WTC11 (cell line): Measurements from ENCODE around the gene HNRNPUL2. TPM values are rescaled to one million over a fixed set of nuclear protein-coding genes. Genes with fewer than 3 reads are reported as not detected.

Experiments
- ATAC-seq: fragments of 200-7000 bp; cut with Tn5 transposase; 2 replicates; pipeline ENCODE4 v1.10.0; 2021; ENCODE audit warnings: mild to moderate bottlenecking, moderate library complexity
- CTCF ChIA-PET: fragments of 300-600 bp; sonication (Branson Sonifier 250); formaldehyde crosslinking; loops from one replicate; lab custom pipeline; 2021; ENCODE audit warnings: antibody characterized with exemption; lab: Charles Lee
- POLR2A ChIA-PET: fragments of 350-600 bp; sonication (Branson Sonifier 250); formaldehyde crosslinking; loops from one replicate; lab custom pipeline; 2021; ENCODE audit warnings: antibody characterized with exemption; lab: Charles Lee
- DNase-seq: peaks from one replicate; pipeline ENCODE4 v3.0.0; 2021; ENCODE audit warnings: low spot score
- H3K27ac Mint-ChIP-seq: 2 replicates; pipeline ENCODE4 v1.8.0; 2021; ENCODE audit warnings: mixed read lengths
- H3K27me3 Mint-ChIP-seq: 2 replicates; pipeline ENCODE4 v1.8.0; 2021; ENCODE audit warnings: low read depth, mild to moderate bottlenecking, moderate library complexity, mixed read lengths
- H3K36me3 Mint-ChIP-seq: 2 replicates; pipeline ENCODE4 v1.8.0; 2021; ENCODE audit warnings: mixed read lengths
- H3K4me1 Mint-ChIP-seq: 2 replicates; pipeline ENCODE4 v1.8.0; 2022; ENCODE audit warnings: mixed read lengths
- H3K4me3 Mint-ChIP-seq: 2 replicates; pipeline ENCODE4 v1.8.0; 2021; ENCODE audit warnings: mild to moderate bottlenecking, moderate library complexity, mixed read lengths
- H3K9me3 Mint-ChIP-seq: 2 replicates; pipeline ENCODE4 v1.8.0; 2021; ENCODE audit warnings: mixed read lengths
- ATF1 ChIP-seq: sonication (generic); formaldehyde crosslinking; IDR thresholded peaks from 2 replicates; pipeline ENCODE4 v1.8.1; 2023; ENCODE audit warnings: mild to moderate bottlenecking, moderate library complexity, missing genetic modification reagents
- ATF3 ChIP-seq: sonication (generic); formaldehyde crosslinking; conservative IDR thresholded peaks from 2 replicates; pipeline ENCODE4 v1.8.1; 2022; ENCODE audit warnings: mild to moderate bottlenecking, missing genetic modification reagents
- ATF6 ChIP-seq: sonication (generic); formaldehyde crosslinking; IDR thresholded peaks from 2 replicates; pipeline ENCODE4 v1.8.1; 2023; ENCODE audit warnings: mild to moderate bottlenecking, missing genetic modification reagents
- CBFB ChIP-seq: sonication (generic); formaldehyde crosslinking; IDR thresholded peaks from 2 replicates; pipeline ENCODE4 v1.8.1; 2022; ENCODE audit warnings: mild to moderate bottlenecking, low read depth, missing genetic modification reagents
- CREB1 ChIP-seq: sonication (generic); formaldehyde crosslinking; IDR thresholded peaks from 2 replicates; pipeline ENCODE4 v1.8.0; 2023; ENCODE audit warnings: mild to moderate bottlenecking, missing genetic modification reagents
- MYBL2 ChIP-seq: sonication (generic); formaldehyde crosslinking; IDR thresholded peaks from 2 replicates; pipeline ENCODE4 v1.8.1; 2023; ENCODE audit warnings: mild to moderate bottlenecking, moderate library complexity, missing genetic modification reagents
- NFE2L1 ChIP-seq: sonication (generic); formaldehyde crosslinking; IDR thresholded peaks from 2 replicates; pipeline ENCODE4 v1.8.1; 2023; ENCODE audit warnings: missing genetic modification reagents
- NR3C1 ChIP-seq: sonication (generic); formaldehyde crosslinking; conservative IDR thresholded peaks from 2 replicates; pipeline ENCODE4 v1.8.1; 2023; ENCODE audit warnings: low read depth, mild to moderate bottlenecking, missing genetic modification reagents
- ZNF121 ChIP-seq: sonication (generic); formaldehyde crosslinking; IDR thresholded peaks from 2 replicates; pipeline ENCODE4 v1.8.0; 2023; ENCODE audit warnings: missing genetic modification reagents
- ZNF232 ChIP-seq: sonication (generic); formaldehyde crosslinking; IDR thresholded peaks from 2 replicates; pipeline ENCODE4 v1.8.0; 2022; ENCODE audit warnings: mild to moderate bottlenecking, missing genetic modification reagents
- total RNA-seq: library from RNA; stranded (reverse); gene quantifications from 3 replicates; pipeline ENCODE4 v1.2.3, GENCODE V29; 2021
- TF ChIP-seq, protein P1 (sequence below): sonication (generic); formaldehyde crosslinking; IDR thresholded peaks from 2 replicates; pipeline ENCODE4 v1.8.0; 2023; ENCODE audit warnings: mild to moderate bottlenecking, missing genetic modification reagents
- TF ChIP-seq, protein P2 (sequence below): sonication (generic); formaldehyde crosslinking; IDR thresholded peaks from 2 replicates; pipeline ENCODE4 v1.8.1; 2022; ENCODE audit warnings: mild to moderate bottlenecking, moderate library complexity, missing genetic modification reagents
- TF ChIP-seq, protein P3 (sequence below): fragments of 250-450 bp; sonication (Bioruptor Pico); conservative IDR thresholded peaks from 2 replicates; pipeline ENCODE4 v1.9.0; 2021; ENCODE audit warnings: mild to moderate bottlenecking
- TF ChIP-seq, protein P4 (sequence below): sonication (generic); formaldehyde crosslinking; IDR thresholded peaks from 2 replicates; pipeline ENCODE4 v1.8.1; 2023; ENCODE audit warnings: mild to moderate bottlenecking, missing genetic modification reagents
- TF ChIP-seq, protein P5 (sequence below): sonication (generic); formaldehyde crosslinking; IDR thresholded peaks from 2 replicates; pipeline ENCODE4 v1.8.1; 2022; ENCODE audit warnings: low read depth, mild to moderate bottlenecking, moderate library complexity, missing genetic modification reagents, borderline replicate concordance
- TF ChIP-seq, protein P6 (sequence below): sonication (generic); formaldehyde crosslinking; IDR thresholded peaks from 2 replicates; pipeline ENCODE4 v1.8.1; 2023; ENCODE audit warnings: mild to moderate bottlenecking, missing genetic modification reagents, moderate library complexity
- TF ChIP-seq, protein P7 (sequence below): sonication (generic); formaldehyde crosslinking; IDR thresholded peaks from 2 replicates; pipeline ENCODE4 v1.8.1; 2023; ENCODE audit warnings: mild to moderate bottlenecking, moderate library complexity, missing genetic modification reagents

The HNRNPUL2 gene
- total RNA-seq, 1 experiment from 2014 or later: 42.1 TPM

- Mint-ChIP-seq H3K36me3 (peaks cover 34% of the 10 kb centered on the region), H3K27me3 (no peaks in the 10 kb centered on the region), H3K4me3 (peak overlapping the region; percentile 98), H3K9me3 (no peaks in the 10 kb centered on the region), H3K4me1 (peaks cover 29% of the 10 kb centered on the region), H3K27ac (peak overlapping the region; percentile 98)
- POLR2A ChIA-PET: interaction anchor here (0.6 to 2.8 kb wide), 17 partner anchors 12 to 185 kb away, joined by 3 to 35 read pairs (median 7); partner anchors contain the start of genes B3GAT3, BSCL2, GANAB and GNG3
- CTCF ChIA-PET: interaction anchor here (0.6 to 1.9 kb wide), 15 partner anchors 8 to 128 kb away, joined by 3 to 13 read pairs (median 5); partner anchors contain the start of genes BSCL2, EML3, GNG3 and HNRNPUL2
- ATAC-seq: no peak; the same call in 1 of the 2 replicates
- TF ChIP-seq NFE2L1 (CRISPR knock-in tag) (0 out of 2 replicates have a peak, but pooled peaks have one; percentile 9), ZNF232 (CRISPR knock-in tag) (no peak)
- TF ChIP-seq, protein P1, sequence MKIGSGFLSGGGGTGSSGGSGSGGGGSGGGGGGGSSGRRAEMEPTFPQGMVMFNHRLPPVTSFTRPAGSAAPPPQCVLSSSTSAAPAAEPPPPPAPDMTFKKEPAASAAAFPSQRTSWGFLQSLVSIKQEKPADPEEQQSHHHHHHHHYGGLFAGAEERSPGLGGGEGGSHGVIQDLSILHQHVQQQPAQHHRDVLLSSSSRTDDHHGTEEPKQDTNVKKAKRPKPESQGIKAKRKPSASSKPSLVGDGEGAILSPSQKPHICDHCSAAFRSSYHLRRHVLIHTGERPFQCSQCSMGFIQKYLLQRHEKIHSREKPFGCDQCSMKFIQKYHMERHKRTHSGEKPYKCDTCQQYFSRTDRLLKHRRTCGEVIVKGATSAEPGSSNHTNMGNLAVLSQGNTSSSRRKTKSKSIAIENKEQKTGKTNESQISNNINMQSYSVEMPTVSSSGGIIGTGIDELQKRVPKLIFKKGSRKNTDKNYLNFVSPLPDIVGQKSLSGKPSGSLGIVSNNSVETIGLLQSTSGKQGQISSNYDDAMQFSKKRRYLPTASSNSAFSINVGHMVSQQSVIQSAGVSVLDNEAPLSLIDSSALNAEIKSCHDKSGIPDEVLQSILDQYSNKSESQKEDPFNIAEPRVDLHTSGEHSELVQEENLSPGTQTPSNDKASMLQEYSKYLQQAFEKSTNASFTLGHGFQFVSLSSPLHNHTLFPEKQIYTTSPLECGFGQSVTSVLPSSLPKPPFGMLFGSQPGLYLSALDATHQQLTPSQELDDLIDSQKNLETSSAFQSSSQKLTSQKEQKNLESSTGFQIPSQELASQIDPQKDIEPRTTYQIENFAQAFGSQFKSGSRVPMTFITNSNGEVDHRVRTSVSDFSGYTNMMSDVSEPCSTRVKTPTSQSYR (CRISPR knock-in tag): 0 out of 2 replicates have a peak, but pooled peaks have one; percentile 54
- DNase-seq: no peak
Measured at GRCh38 chr11:62671236-62671607, 56.0 kb downstream of the HNRNPUL2 start.

- ChIA-PET CTCF (interaction anchor here (0.6 to 2.6 kb wide), 7 partner anchors 11 to 245 kb away, joined by 3 to 8 read pairs (median 3); partner anchors contain the start of genes INTS5, SLC3A2 and TUT1), POLR2A (interaction anchor here (0.9 to 1.8 kb wide), 5 partner anchors 20 to 78 kb away, joined by 3 to 9 read pairs (median 5); partner anchors contain the start of genes B3GAT3, LRRN4CL and TUT1)
- Mint-ChIP-seq H3K27ac (peak overlapping the region; percentile 95), H3K4me1 (peaks cover 29% of the 10 kb centered on the region), H3K9me3 (no peaks in the 10 kb centered on the region)
- no peak for TF ChIP-seq ATF1
- TF ChIP-seq, protein P2, sequence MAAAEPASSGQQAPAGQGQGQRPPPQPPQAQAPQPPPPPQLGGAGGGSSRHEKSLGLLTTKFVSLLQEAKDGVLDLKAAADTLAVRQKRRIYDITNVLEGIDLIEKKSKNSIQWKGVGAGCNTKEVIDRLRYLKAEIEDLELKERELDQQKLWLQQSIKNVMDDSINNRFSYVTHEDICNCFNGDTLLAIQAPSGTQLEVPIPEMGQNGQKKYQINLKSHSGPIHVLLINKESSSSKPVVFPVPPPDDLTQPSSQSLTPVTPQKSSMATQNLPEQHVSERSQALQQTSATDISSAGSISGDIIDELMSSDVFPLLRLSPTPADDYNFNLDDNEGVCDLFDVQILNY (CRISPR knock-in tag): no peak
- TF ChIP-seq ATF3 (CRISPR knock-in tag): no peak
- no peak for TF ChIP-seq CREB1 (CRISPR knock-in tag)
- TF ChIP-seq, protein P3, sequence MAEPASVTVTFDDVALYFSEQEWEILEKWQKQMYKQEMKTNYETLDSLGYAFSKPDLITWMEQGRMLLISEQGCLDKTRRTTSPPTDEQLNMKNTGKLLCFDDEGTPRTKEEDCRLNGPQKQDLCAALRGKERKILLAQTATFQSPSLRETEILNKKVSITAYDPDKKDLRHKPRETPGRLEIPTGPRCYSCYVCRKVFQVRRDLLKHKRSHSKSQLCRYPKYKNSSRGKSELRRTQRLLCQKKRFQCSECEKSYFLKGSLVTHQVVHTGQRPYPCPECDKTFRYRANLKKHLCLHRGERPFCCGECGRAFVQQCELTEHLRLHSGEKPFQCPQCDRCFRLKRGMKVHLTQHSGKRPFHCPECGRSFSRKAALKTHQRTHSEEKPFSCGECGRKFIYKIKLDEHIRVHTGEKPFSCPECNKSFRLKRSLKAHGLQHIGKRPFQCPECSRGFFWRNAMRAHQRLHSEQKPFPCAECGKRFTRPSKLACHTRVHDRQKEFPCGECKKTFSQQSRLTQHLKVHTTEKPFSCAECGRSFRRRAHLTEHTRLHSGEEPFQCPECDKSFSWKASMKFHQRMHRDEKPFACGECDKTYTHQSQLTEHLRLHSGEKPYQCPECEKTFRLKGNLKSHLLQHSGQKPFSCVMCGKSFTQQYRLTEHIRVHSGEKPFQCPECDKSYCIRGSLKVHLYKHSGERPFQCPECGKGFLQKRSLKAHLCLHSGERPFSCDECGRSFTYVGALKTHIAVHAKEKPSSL: no peak
- no peak for TF ChIP-seq CBFB (CRISPR knock-in tag)
- no peak for TF ChIP-seq MYBL2 (CRISPR knock-in tag)
- TF ChIP-seq ATF6 (CRISPR knock-in tag): no peak
- TF ChIP-seq, protein P4, sequence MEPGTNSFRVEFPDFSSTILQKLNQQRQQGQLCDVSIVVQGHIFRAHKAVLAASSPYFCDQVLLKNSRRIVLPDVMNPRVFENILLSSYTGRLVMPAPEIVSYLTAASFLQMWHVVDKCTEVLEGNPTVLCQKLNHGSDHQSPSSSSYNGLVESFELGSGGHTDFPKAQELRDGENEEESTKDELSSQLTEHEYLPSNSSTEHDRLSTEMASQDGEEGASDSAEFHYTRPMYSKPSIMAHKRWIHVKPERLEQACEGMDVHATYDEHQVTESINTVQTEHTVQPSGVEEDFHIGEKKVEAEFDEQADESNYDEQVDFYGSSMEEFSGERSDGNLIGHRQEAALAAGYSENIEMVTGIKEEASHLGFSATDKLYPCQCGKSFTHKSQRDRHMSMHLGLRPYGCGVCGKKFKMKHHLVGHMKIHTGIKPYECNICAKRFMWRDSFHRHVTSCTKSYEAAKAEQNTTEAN (CRISPR knock-in tag): no peak
- no peak for TF ChIP-seq ZNF121
- no peak for TF ChIP-seq NR3C1 (CRISPR knock-in tag)
- TF ChIP-seq, protein P5, sequence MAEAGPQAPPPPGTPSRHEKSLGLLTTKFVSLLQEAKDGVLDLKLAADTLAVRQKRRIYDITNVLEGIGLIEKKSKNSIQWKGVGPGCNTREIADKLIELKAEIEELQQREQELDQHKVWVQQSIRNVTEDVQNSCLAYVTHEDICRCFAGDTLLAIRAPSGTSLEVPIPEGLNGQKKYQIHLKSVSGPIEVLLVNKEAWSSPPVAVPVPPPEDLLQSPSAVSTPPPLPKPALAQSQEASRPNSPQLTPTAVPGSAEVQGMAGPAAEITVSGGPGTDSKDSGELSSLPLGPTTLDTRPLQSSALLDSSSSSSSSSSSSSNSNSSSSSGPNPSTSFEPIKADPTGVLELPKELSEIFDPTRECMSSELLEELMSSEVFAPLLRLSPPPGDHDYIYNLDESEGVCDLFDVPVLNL: no peak
- TF ChIP-seq, protein P6, sequence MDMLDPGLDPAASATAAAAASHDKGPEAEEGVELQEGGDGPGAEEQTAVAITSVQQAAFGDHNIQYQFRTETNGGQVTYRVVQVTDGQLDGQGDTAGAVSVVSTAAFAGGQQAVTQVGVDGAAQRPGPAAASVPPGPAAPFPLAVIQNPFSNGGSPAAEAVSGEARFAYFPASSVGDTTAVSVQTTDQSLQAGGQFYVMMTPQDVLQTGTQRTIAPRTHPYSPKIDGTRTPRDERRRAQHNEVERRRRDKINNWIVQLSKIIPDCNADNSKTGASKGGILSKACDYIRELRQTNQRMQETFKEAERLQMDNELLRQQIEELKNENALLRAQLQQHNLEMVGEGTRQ (CRISPR knock-in tag): no peak
- TF ChIP-seq, protein P7, sequence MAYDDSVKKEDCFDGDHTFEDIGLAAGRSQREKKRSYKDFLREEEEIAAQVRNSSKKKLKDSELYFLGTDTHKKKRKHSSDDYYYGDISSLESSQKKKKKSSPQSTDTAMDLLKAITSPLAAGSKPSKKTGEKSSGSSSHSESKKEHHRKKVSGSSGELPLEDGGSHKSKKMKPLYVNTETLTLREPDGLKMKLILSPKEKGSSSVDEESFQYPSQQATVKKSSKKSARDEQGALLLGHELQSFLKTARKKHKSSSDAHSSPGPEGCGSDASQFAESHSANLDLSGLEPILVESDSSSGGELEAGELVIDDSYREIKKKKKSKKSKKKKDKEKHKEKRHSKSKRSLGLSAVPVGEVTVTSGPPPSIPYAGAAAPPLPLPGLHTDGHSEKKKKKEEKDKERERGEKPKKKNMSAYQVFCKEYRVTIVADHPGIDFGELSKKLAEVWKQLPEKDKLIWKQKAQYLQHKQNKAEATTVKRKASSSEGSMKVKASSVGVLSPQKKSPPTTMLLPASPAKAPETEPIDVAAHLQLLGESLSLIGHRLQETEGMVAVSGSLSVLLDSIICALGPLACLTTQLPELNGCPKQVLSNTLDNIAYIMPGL: no peak
- TF ChIP-seq NFE2L1 (CRISPR knock-in tag): no peak
- TF ChIP-seq, all 79 proteins: peak for 0
- ATAC-seq (peak; percentile 1), DNase-seq (no peak)
- Mint-ChIP-seq H3K4me3 (peak overlapping the region; percentile 98), H3K36me3 (peaks cover 31% of the 10 kb centered on the region), H3K27me3 (no peaks in the 10 kb centered on the region)
Measured at GRCh38 chr11:62669420-62670161, 57.7 kb downstream of the HNRNPUL2 start.
